Mesothelial cell of epicardium (in vitro differentiated cells): ENCODE data around the gene GRHL1. TPM values are rescaled to one million over a fixed set of nuclear protein-coding genes. Genes with fewer than 3 reads are reported as not detected.

Source experiments
- DNase-seq, 2 experiments: peaks; one replicate each; pipeline ENCODE4 v3.0.0; 2021; ENCODE audit warnings: low spot score in 2 of 2; ENCODE audit not compliant: unreplicated experiment in 2 of 2
- H3K27ac Mint-ChIP-seq: 2 replicates; pipeline ENCODE4 v1.8.0; 2021; ENCODE audit warnings: mixed read lengths
- H3K27me3 Mint-ChIP-seq: 2 replicates; pipeline ENCODE4 v1.8.0; 2021; ENCODE audit warnings: low read depth, mixed read lengths
- H3K36me3 Mint-ChIP-seq: 2 replicates; pipeline ENCODE4 v1.8.0; 2021; ENCODE audit warnings: mixed read lengths
- H3K4me1 Mint-ChIP-seq: 2 replicates; pipeline ENCODE4 v1.8.0; 2021; ENCODE audit warnings: mixed read lengths
- H3K4me3 Mint-ChIP-seq: 2 replicates; pipeline ENCODE4 v1.8.0; 2021; ENCODE audit warnings: mild to moderate bottlenecking, moderate library complexity, mixed read lengths
- H3K9me3 Mint-ChIP-seq: 2 replicates; pipeline ENCODE4 v1.8.0; 2021; ENCODE audit warnings: mixed read lengths
- total RNA-seq: library from RNA; stranded (reverse); gene quantifications from 3 replicates; pipeline ENCODE4 v1.2.1, GENCODE V29; 2021
- TF ChIP-seq, protein P1 (sequence below): fragments of 200-600 bp; sonication (generic); IDR thresholded peaks from one replicate; pipeline ENCODE4 v1.5.0; 2021; ENCODE audit warnings: antibody characterized with exemption; ENCODE audit not compliant: unreplicated experiment

Gene GRHL1
- total RNA-seq, 1 donor from 2014 or later, result 8.2 TPM

DNA sequence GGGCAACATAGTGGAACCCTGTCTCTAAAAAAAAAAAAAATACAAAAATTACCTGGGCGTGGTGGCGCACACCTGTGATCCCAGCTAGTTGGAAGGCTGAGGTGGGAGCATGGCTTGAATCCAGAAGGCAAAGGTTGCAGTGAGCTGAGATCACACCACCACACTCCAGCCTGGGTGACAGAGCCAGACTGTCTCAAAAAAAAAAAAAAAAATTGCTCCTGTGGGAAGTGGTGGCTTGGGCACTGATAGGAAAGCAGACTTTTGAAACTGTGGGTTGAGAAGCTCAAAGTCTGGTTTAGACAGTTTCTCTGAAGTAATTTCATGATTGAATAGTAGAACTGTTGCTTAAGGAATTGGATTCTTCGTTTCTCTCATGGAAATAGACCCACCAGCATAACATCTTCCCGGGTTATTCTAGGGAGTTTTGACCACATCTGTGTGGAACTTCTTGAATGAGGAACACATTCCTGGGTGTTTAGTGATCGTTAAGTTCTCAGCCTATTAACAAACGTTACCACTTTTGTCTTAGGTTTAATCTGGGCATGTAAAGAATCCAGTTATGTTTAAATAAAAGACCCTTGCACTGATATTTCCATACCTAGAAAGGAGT is 33.5 kb downstream of the GRHL1 start:
- Mint-ChIP-seq H3K9me3 (no peaks in the 10 kb centered on the region), H3K27me3 (no peaks in the 10 kb centered on the region), H3K27ac (no peak overlapping the region), H3K4me1 (peaks cover 16% of the 10 kb centered on the region), H3K4me3 (no peak overlapping the region), H3K36me3 (no peaks in the 10 kb centered on the region)
- TF ChIP-seq, protein P1, sequence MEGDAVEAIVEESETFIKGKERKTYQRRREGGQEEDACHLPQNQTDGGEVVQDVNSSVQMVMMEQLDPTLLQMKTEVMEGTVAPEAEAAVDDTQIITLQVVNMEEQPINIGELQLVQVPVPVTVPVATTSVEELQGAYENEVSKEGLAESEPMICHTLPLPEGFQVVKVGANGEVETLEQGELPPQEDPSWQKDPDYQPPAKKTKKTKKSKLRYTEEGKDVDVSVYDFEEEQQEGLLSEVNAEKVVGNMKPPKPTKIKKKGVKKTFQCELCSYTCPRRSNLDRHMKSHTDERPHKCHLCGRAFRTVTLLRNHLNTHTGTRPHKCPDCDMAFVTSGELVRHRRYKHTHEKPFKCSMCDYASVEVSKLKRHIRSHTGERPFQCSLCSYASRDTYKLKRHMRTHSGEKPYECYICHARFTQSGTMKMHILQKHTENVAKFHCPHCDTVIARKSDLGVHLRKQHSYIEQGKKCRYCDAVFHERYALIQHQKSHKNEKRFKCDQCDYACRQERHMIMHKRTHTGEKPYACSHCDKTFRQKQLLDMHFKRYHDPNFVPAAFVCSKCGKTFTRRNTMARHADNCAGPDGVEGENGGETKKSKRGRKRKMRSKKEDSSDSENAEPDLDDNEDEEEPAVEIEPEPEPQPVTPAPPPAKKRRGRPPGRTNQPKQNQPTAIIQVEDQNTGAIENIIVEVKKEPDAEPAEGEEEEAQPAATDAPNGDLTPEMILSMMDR, result no peak
- DNase-seq, result no peak

DNA sequence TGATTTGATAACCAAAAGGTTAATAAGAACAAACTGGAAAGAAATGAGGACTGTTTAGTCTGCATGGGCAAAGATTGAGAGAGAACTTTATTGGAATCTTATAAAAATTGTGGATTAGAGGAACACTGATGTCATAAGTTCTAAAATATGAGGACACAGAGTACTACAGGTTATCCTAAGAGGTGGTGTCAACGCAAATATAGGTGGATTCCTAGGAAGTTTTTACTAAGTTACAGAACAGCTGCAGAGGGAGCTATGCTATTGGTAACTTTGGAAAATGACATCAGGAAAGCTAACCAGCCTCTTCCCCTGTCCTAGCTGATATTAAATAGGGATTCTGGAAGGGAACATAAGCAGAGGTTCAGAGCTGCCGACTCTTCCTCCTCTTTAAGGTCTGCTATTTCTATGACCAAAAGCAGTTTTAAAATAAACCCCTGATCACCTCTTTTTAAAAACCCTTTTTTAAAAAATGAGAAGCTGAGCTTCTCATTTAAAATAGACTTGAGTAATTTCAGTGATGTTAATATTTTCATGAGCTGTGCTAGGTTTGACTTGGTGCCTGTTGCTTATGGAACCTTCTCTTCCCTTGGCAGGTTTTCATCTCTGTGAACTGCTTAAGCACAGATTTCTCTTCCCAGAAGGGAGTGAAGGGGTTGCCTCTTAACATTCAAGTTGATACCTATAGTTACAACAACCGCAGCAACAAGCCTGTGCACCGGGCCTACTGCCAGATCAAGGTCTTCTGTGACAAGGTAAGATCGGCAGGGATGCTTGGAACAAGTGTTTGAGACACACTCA is 34.2 kb downstream of the GRHL1 start:
- Mint-ChIP-seq H3K27me3 (no peaks in the 10 kb centered on the region), H3K4me3 (no peak overlapping the region), H3K4me1 (peaks cover 9% of the 10 kb centered on the region), H3K27ac (no peak overlapping the region), H3K9me3 (no peaks in the 10 kb centered on the region), H3K36me3 (peaks cover under 1% of the 10 kb centered on the region)
- no peak for DNase-seq
- TF ChIP-seq, protein P1, result no peak

DNA sequence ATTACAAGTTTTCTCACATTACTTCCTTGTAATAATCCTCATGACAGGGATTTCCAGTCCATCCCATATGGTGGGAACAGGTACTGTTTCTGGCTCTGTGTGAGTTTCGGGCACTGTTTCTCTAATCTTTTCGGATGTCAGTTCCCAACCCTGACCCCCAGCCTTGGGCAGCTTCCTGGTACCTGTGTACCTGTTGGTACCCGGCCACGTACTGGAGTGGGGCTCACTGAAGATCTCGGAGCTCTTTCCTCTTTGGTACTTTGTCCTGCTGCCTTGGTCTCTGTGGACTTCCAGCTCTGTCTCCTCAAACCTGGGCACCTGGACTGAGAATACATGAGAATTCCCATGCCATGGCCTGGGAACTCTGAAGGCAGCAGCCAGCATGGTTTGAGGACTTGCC is 36.8 kb downstream of the GRHL1 start:
- H3K4me1 Mint-ChIP-seq, result peaks cover 4% of the 10 kb centered on the region
- H3K36me3 Mint-ChIP-seq, result peaks cover 4% of the 10 kb centered on the region
- H3K4me3 Mint-ChIP-seq, result no peak overlapping the region
- TF ChIP-seq, protein P1, result no peak
- DNase-seq, result no peak
- no peaks in the 10 kb centered on the region for H3K27me3 Mint-ChIP-seq
- no peak overlapping the region for H3K27ac Mint-ChIP-seq
- H3K9me3 Mint-ChIP-seq, result no peaks in the 10 kb centered on the region

- Mint-ChIP-seq H3K36me3 (peaks cover 4% of the 10 kb centered on the region), H3K27ac (no peak overlapping the region), H3K27me3 (no peaks in the 10 kb centered on the region), H3K9me3 (no peaks in the 10 kb centered on the region), H3K4me1 (no peaks in the 10 kb centered on the region), H3K4me3 (no peak overlapping the region)
- TF ChIP-seq, protein P1, result no peak
- no peak for DNase-seq
These were observed 39.2 kb downstream of the GRHL1 start for GRCh38 chr2:9990736-9991135.

DNA sequence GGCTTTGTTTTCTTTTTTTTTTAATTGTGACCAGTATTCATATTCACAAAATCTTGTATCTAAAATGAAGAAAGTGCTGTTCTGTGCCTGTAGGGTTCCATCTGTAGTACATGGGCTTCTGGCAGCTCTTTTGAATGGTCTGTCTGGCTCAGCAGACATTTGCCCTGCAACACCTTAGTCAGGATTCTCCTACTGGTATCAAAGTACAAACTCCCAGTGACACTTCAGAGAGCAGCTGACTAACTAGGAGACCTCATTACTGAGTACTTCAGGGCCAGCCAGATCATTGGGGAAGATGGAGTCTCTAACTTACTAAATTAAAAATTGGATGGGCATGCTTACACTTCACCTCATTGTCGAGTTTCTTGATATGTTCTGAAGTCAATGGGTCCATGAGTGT is 39.7 kb downstream of the GRHL1 start:
- Mint-ChIP-seq H3K27ac (no peak overlapping the region), H3K4me3 (no peak overlapping the region), H3K36me3 (peaks cover 6% of the 10 kb centered on the region), H3K27me3 (no peaks in the 10 kb centered on the region), H3K9me3 (no peaks in the 10 kb centered on the region), H3K4me1 (no peaks in the 10 kb centered on the region)
- DNase-seq, result no peak
- TF ChIP-seq, protein P1, result no peak
